HG03354 (cell line): ENCODE data around the gene ZFTA.
"Not testable (repeated sequence)": the region's sequence is repeated elsewhere in the genome, so short reads cannot be mapped to it uniquely, and the experiment has no call there.

Experiments
- ATAC-seq: cut with Tn5 transposase; IDR thresholded peaks from one replicate; pipeline ENCODE4 v1.9.1; 2021; ENCODE audit warnings: mild to moderate bottlenecking; ENCODE audit not compliant: unreplicated experiment, poor library complexity, severe bottlenecking

The ZFTA gene

GRCh38 chr11:63782749-63783148, 14.2 kb upstream of the ZFTA start:
- no peak for ATAC-seq

- ATAC-seq, result no peak
These were observed 10.5 kb upstream of the ZFTA start for GRCh38 chr11:63779039-63779438.

- ATAC-seq, result no peak
These were observed 6.6 kb upstream of the ZFTA start for GRCh38 chr11:63775191-63775590.

GRCh38 chr11:63771741-63772318, 3.3 kb upstream of the ZFTA start:
- ATAC-seq, result not testable (repeated sequence)

GRCh38 chr11:63770763-63771162, 2.2 kb upstream of the ZFTA start:
- no peak for ATAC-seq

GRCh38 chr11:63769714-63770455, 1.3 kb upstream of the ZFTA start:
- no peak for ATAC-seq

GRCh38 chr11:63769042-63769713, 603 bp upstream of the ZFTA start:
- ATAC-seq, result peak; percentile 37

- ATAC-seq, result peak; percentile 18
These were observed 874 bp downstream of the ZFTA start for GRCh38 chr11:63767565-63768236.

GRCh38 chr11:63767267-63767564, 1.4 kb downstream of the ZFTA start:
- ATAC-seq, result no peak

- ATAC-seq, result no peak
These were observed 1.9 kb downstream of the ZFTA start for GRCh38 chr11:63766531-63767235.

GRCh38 chr11:63765688-63766241, 2.8 kb downstream of the ZFTA start:
- no peak for ATAC-seq

GRCh38 chr11:63764679-63765647, 3.6 kb downstream of the ZFTA start:
- no peak for ATAC-seq

GRCh38 chr11:63764340-63764678, 4.3 kb downstream of the ZFTA start:
- ATAC-seq, result no peak

- ATAC-seq, result no peak
These were observed 4.9 kb downstream of the ZFTA start for GRCh38 chr11:63763496-63764339.

GRCh38 chr11:63762654-63763495, 5.7 kb downstream of the ZFTA start:
- ATAC-seq, result no peak

- ATAC-seq, result no peak
These were observed 6.5 kb downstream of the ZFTA start for GRCh38 chr11:63761931-63762653.

- ATAC-seq, result no peak
These were observed 7.4 kb downstream of the ZFTA start for GRCh38 chr11:63761188-63761587.
